Nucleus accumbens (tissue), 56 donors: ENCODE measurements around the gene POLD2.
"Not testable (repeated sequence)": the region's sequence is repeated elsewhere in the genome, so short reads cannot be mapped to it uniquely, and the experiment has no call there.

Source experiments
- DNase-seq, 56 donors: peaks; one replicate each; lab custom pipeline; 2025; lab: John Stamatoyannopoulos, UW

POLD2 gene

GRCh38 chr7:44123190-44124003, at the start of gene POLD2:
Gene POLD2, minus strand, starts transcription at chr7:44123548. Its CDS starts 1,495 bp downstream, at chr7:44122053.
- peak; percentile 78 to 99 (median 96) for DNase-seq

GRCh38 chr7:44172803-44173424, 49.6 kb upstream of the POLD2 start:
- no peak for DNase-seq

GRCh38 chr7:44172352-44172751, 49.0 kb upstream of the POLD2 start:
- DNase-seq, result no peak

GRCh38 chr7:44171901-44172300, 48.6 kb upstream of the POLD2 start:
- DNase-seq, result not testable (repeated sequence)

GRCh38 chr7:44167920-44168319, 44.6 kb upstream of the POLD2 start:
- DNase-seq, result no peak

GRCh38 chr7:44163591-44163990, 40.2 kb upstream of the POLD2 start:
- DNase-seq, result no peak

GRCh38 chr7:44162785-44163395, 39.5 kb upstream of the POLD2 start:
- DNase-seq, result no peak

GRCh38 chr7:44162179-44162578, 38.8 kb upstream of the POLD2 start:
- no peak for DNase-seq

- no peak for DNase-seq
Measured at GRCh38 chr7:44161371-44161770, 38.0 kb upstream of the POLD2 start.

GRCh38 chr7:44159824-44160630, 36.7 kb upstream of the POLD2 start:
- DNase-seq, result no peak

- DNase-seq, result peak in 15 of 56 donors; percentile 10 to 62 (median 41)
Measured at GRCh38 chr7:44158873-44159631, 35.7 kb upstream of the POLD2 start.

GRCh38 chr7:44158096-44158872, 34.9 kb upstream of the POLD2 start:
- no peak for DNase-seq

GRCh38 chr7:44157116-44158080, 34.0 kb upstream of the POLD2 start:
- no peak for DNase-seq

GRCh38 chr7:44156453-44157010, 33.2 kb upstream of the POLD2 start:
- no peak for DNase-seq

GRCh38 chr7:44155191-44156185, 32.1 kb upstream of the POLD2 start:
- DNase-seq, result no peak

- DNase-seq, result no peak
Measured at GRCh38 chr7:44154703-44155102, 31.4 kb upstream of the POLD2 start.
